ENCODE measurements around the gene MEIS2. TPM values are rescaled to one million over a fixed set of nuclear protein-coding genes. Genes with fewer than 3 reads are reported as not detected.

Gene MEIS2
- total and polyA plus RNA-seq, 2 of the 13 experiments (the other 11 are each of a cell fraction or from before 2014, with no cell fraction given): 10.7 to 12.4 TPM

GRCh38 chr15:37083610-37084009 is 16.7 kb downstream of the MEIS2 start (continued):
- TF ChIP-seq, protein P1, sequence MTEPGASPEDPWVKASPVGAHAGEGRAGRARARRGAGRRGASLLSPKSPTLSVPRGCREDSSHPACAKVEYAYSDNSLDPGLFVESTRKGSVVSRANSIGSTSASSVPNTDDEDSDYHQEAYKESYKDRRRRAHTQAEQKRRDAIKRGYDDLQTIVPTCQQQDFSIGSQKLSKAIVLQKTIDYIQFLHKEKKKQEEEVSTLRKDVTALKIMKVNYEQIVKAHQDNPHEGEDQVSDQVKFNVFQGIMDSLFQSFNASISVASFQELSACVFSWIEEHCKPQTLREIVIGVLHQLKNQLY (CRISPR knock-in tag; IDR thresholded peaks at IDR 0.05): no peak
- no peak for TF ChIP-seq ATF1 (CRISPR knock-in tag; IDR thresholded peaks at IDR 0.05)

- Histone ChIP-seq H3K4me3 (replicated peaks in 1 of 3; ENCODE audit: insufficient read depth in 1 of 3, low read depth in 2 of 3, low read length in 3 of 3) (no peak overlapping the region), H2AFZ (ENCODE audit: low read length) (no peak overlapping the region), H4K20me1 (ENCODE audit: insufficient read depth, low read length) (no peaks in the 10 kb centered on the region), H3K4me1 (ENCODE audit: insufficient read depth, low read length) (0 out of 2 replicates have a peak, but pooled peaks cover 1% of the 10 kb centered on the region), H3K4me2 (ENCODE audit: low read depth, low read length) (no peak overlapping the region), H3K79me2 (ENCODE audit: insufficient read depth, low read length) (no peaks in the 10 kb centered on the region), H3K27me3 (ENCODE audit: control insufficient read depth in 1 of 2, insufficient read depth in 2 of 2, low read length in 2 of 2) (no peaks in the 10 kb centered on the region), H3K27ac (ENCODE audit: extremely low read length, insufficient read depth, low read length) (no peak overlapping the region), H3K9me3 (ENCODE audit: low read length) (no peaks in the 10 kb centered on the region), H3K9ac (ENCODE audit: insufficient read depth, low read depth, low read length) (no peak overlapping the region), H3K36me3 (replicated peaks in 1 of 2; ENCODE audit: control insufficient read depth in 1 of 2, insufficient read depth in 2 of 2, low read length in 2 of 2) (peaks cover 0 to 30% of the 10 kb centered on the region in 2 experiments; a peak in 3 of 5 replicates)
- ATAC-seq (no peak), FAIRE-seq (no peak), DNase-seq (ENCODE audit: low spot score) (no peak)
- in situ Hi-C loops (cut with HindIII; ENCODE audit: extremely low pct_ligation_motif_present, low pct_unique_long_range_greater_than_20kb) (no loop called here), intact Hi-C loops (cut with micrococcal nuclease; ENCODE audit: unreplicated experiment) (no loop called here)
- WGBS (ENCODE audit: low lambda C conversion rate): 93% methylated on average over 5 of the region's 5 CpGs
- ChIA-PET POLR2A (no interaction called here), CTCF (ENCODE audit: low intra/inter-chr PET ratio, low total read pairs) (no interaction called here)
- TF ChIP-seq U2AF2 (IDR thresholded peaks at IDR 0.05; ENCODE audit: low read depth, low read length) (no peak), HNRNPLL (IDR thresholded peaks at IDR 0.05; ENCODE audit: low read depth, low read length, poor library complexity, severe bottlenecking) (no peak), RARA (CRISPR knock-in tag; IDR thresholded peaks at IDR 0.05) (no peak), SPEN (CRISPR knock-in tag; IDR thresholded peaks at IDR 0.05; ENCODE audit: low read depth) (no peak), AKAP8 (CRISPR knock-in tag; IDR thresholded peaks at IDR 0.05) (no peak), ZNF296 (CRISPR knock-in tag; conservative IDR thresholded peaks at IDR 0.05) (no peak), ZNF207 (IDR thresholded peaks at IDR 0.05; ENCODE audit: borderline replicate concordance) (no peak), IRX3 (CRISPR knock-in tag; IDR thresholded peaks at IDR 0.05; ENCODE audit: borderline replicate concordance, low read depth) (no peak), SRSF9 (IDR thresholded peaks at IDR 0.05; ENCODE audit: borderline replicate concordance, insufficient read depth, low read depth, low read length, poor library complexity, severe bottlenecking) (no peak), POLR2A (IDR thresholded peaks at IDR 0.05; ENCODE audit: insufficient read depth in 1 of 2, low read depth in 2 of 2, low read length in 2 of 2) (no peak), BHLHE40 (IDR thresholded peaks at IDR 0.05; ENCODE audit: low read length) (no peak), TAF1 (CRISPR knock-in tag; IDR thresholded peaks at IDR 0.05) (no peak), ZNF510 (CRISPR knock-in tag; IDR thresholded peaks at IDR 0.05; ENCODE audit: low read depth) (no peak), RARG (CRISPR knock-in tag; IDR thresholded peaks at IDR 0.05; ENCODE audit: low read depth) (no peak)
- no TSS peak for BruUV-seq (replicated peaks)
These were observed 18.4 kb downstream of the MEIS2 start for GRCh38 chr15:37081983-37082382.

Measured in HepG2 (cell line).